ENCODE data around the gene ISL1. TPM values are rescaled to one million over a fixed set of nuclear protein-coding genes. Genes with fewer than 3 reads are reported as not detected.

ISL1 gene
- 0.96 and 1.9 TPM in 2 replicates for total RNA-seq

GRCh38 chr5:51383131-51384121 lies at the start of gene ISL1:
Gene ISL1, plus strand, starts transcription at chr5:51383448. Its CDS starts 224 bp downstream, at chr5:51383672.

